MCF 10A (cell line): Measurements from ENCODE around the gene TMEM132D. TPM values are rescaled to one million over a fixed set of nuclear protein-coding genes. Genes with fewer than 3 reads are reported as not detected.

Source experiments
- BruUV-seq: library from RNA; stranded (reverse); fragments of 400-500 nt; replicated peaks from 2 replicates; lab custom pipeline; 2021; lab: Mats Ljungman, UMichigan
- CTCF ChIA-PET: fragments of 300-600 bp; sonication (Branson Sonifier 250); formaldehyde crosslinking; extraction: SDS; loops from one replicate; lab custom pipeline; 2021; ENCODE audit warnings: antibody characterized with exemption, inconsistent platforms; lab: Yijun Ruan, JAX
- POLR2A ChIA-PET: fragments of 300-600, 350-650 bp; sonication (Branson Sonifier 250); formaldehyde crosslinking; extraction: SDS; loops from one replicate; lab custom pipeline; 2020; ENCODE audit warnings: antibody characterized with exemption, inconsistent platforms; lab: Yijun Ruan, JAX
- DNase-seq: peaks from one replicate; pipeline ENCODE4 v3.0.0-alpha.2; 2018; ENCODE audit not compliant: unreplicated experiment
- H3K27ac Mint-ChIP-seq: one replicate; pipeline ENCODE4 v1.8.0; 2022; ENCODE audit warnings: mild to moderate bottlenecking, low read depth, mixed read lengths; ENCODE audit not compliant: unreplicated experiment
- H3K27me3 Mint-ChIP-seq: one replicate; pipeline ENCODE4 v1.8.0; 2022; ENCODE audit warnings: mixed read lengths; ENCODE audit not compliant: insufficient read depth, unreplicated experiment
- H3K36me3 Mint-ChIP-seq: one replicate; pipeline ENCODE4 v1.8.0; 2022; ENCODE audit warnings: mild to moderate bottlenecking, moderate library complexity, mixed read lengths; ENCODE audit not compliant: insufficient read depth, unreplicated experiment
- H3K4me1 Mint-ChIP-seq: one replicate; pipeline ENCODE4 v1.8.0; 2022; ENCODE audit warnings: mixed read lengths; ENCODE audit not compliant: insufficient read depth, unreplicated experiment
- H3K4me3 Mint-ChIP-seq: one replicate; pipeline ENCODE4 v1.8.0; 2022; ENCODE audit warnings: mild to moderate bottlenecking, moderate library complexity, mixed read lengths; ENCODE audit not compliant: unreplicated experiment
- H3K9me3 Mint-ChIP-seq: one replicate; pipeline ENCODE4 v1.8.0; 2022; ENCODE audit warnings: mixed read lengths; ENCODE audit not compliant: unreplicated experiment
- CTCF ChIP-seq: fragments of 200-600 bp; IDR thresholded peaks from one replicate; pipeline ENCODE4 v1.8.0; 2022; ENCODE audit warnings: antibody characterized with exemption, mild to moderate bottlenecking; ENCODE audit not compliant: unreplicated experiment
- intact Hi-C: fragments of 100-400 bp; cut with micrococcal nuclease; formaldehyde crosslinking; loops from 2 replicates; pipeline ENCODE4 v1.14.1; 2022
- total RNA-seq: library from RNA; stranded (reverse); gene quantifications from 2 replicates; pipeline ENCODE4 v1.2.3, GENCODE V29; 2022

TMEM132D gene
- total RNA-seq, 1 experiment from 2014 or later = not detected

- ChIA-PET POLR2A (no interaction called here), CTCF (interaction anchor here (0.6 to 0.7 kb wide), 2 partner anchors 80 to 1707 kb away, joined by 3 to 5 read pairs; no protein-coding TSS in a partner anchor)
- H3K4me3 Mint-ChIP-seq = no peak overlapping the region
- no peak overlapping the region for H3K27ac Mint-ChIP-seq
- intact Hi-C loops = no loop called here
- H3K36me3 Mint-ChIP-seq = peaks cover 4% of the 10 kb centered on the region
- no peaks in the 10 kb centered on the region for H3K4me1 Mint-ChIP-seq
- no peak for DNase-seq
- H3K9me3 Mint-ChIP-seq = peaks cover 20% of the 10 kb centered on the region
- no peak for TF ChIP-seq CTCF
- no peaks in the 10 kb centered on the region for H3K27me3 Mint-ChIP-seq
- no TSS peak for BruUV-seq
These were observed 72.5 kb downstream of the TMEM132D start for GRCh38 chr12:129831294-129831693.

GRCh38 chr12:129830796-129831195, 73.0 kb downstream of the TMEM132D start:
- DNase-seq = no peak
- H3K27me3 Mint-ChIP-seq = no peaks in the 10 kb centered on the region
- intact Hi-C loops = no loop called here
- no TSS peak for BruUV-seq
- H3K36me3 Mint-ChIP-seq = peaks cover 6% of the 10 kb centered on the region
- no peak overlapping the region for H3K27ac Mint-ChIP-seq
- H3K9me3 Mint-ChIP-seq = peaks cover 20% of the 10 kb centered on the region
- ChIA-PET POLR2A (no interaction called here), CTCF (no interaction called here)
- TF ChIP-seq CTCF = no peak
- H3K4me3 Mint-ChIP-seq = no peak overlapping the region
- H3K4me1 Mint-ChIP-seq = no peaks in the 10 kb centered on the region

- no peak overlapping the region for H3K4me3 Mint-ChIP-seq
- intact Hi-C loops = no loop called here
- BruUV-seq = no TSS peak
- no peaks in the 10 kb centered on the region for H3K27me3 Mint-ChIP-seq
- TF ChIP-seq CTCF = no peak
- ChIA-PET POLR2A (no interaction called here), CTCF (interaction anchor here (0.5 kb wide), 1 partner anchor 674 kb away, joined by 3 read pairs; no protein-coding TSS in a partner anchor)
- H3K27ac Mint-ChIP-seq = no peak overlapping the region
- peaks cover 12% of the 10 kb centered on the region for H3K9me3 Mint-ChIP-seq
- no peaks in the 10 kb centered on the region for H3K4me1 Mint-ChIP-seq
- peaks cover 6% of the 10 kb centered on the region for H3K36me3 Mint-ChIP-seq
- no peak for DNase-seq
These were observed 75.9 kb downstream of the TMEM132D start for GRCh38 chr12:129827866-129828384.

GRCh38 chr12:129827102-129827865, 76.5 kb downstream of the TMEM132D start:
- CTCF ChIA-PET = no interaction called here

More at GRCh38 chr12:129827102-129827865, 76.5 kb downstream of the TMEM132D start:
- intact Hi-C loops = no loop called here
- BruUV-seq = no TSS peak
- no peak for TF ChIP-seq CTCF
- peaks cover 6% of the 10 kb centered on the region for H3K36me3 Mint-ChIP-seq
- H3K27ac Mint-ChIP-seq = no peak overlapping the region
- no peaks in the 10 kb centered on the region for H3K4me1 Mint-ChIP-seq
- POLR2A ChIA-PET = no interaction called here
- no peaks in the 10 kb centered on the region for H3K27me3 Mint-ChIP-seq
- H3K4me3 Mint-ChIP-seq = no peak overlapping the region
- DNase-seq = no peak
- H3K9me3 Mint-ChIP-seq = peaks cover 10% of the 10 kb centered on the region
